Coronary artery (tissue), 2 donors: ENCODE data around the gene TKTL1.

Source experiments
- DNase-seq: peaks from one replicate; pipeline ENCODE4 v3.0.0-alpha.2; 2017; ENCODE audit warnings: low spot score
- H3K27ac ChIP-seq, 2 donors: fragments of 200-600 bp; sonication (generic); one replicate each; pipeline ENCODE4 v1.5.1; 2016 to 2019
- H3K4me3 ChIP-seq: fragments of 200-600 bp; sonication (generic); 2 replicates; pipeline ENCODE4 v1.5.1; 2016; ENCODE audit warnings: mild to moderate bottlenecking, moderate library complexity
- TF ChIP-seq, protein P1 (sequence below): fragments of 200-600 bp; sonication (generic); IDR thresholded peaks from one replicate; pipeline ENCODE4 v1.5.1; 2019; ENCODE audit warnings: antibody characterized with exemption

TKTL1 gene

DNA sequence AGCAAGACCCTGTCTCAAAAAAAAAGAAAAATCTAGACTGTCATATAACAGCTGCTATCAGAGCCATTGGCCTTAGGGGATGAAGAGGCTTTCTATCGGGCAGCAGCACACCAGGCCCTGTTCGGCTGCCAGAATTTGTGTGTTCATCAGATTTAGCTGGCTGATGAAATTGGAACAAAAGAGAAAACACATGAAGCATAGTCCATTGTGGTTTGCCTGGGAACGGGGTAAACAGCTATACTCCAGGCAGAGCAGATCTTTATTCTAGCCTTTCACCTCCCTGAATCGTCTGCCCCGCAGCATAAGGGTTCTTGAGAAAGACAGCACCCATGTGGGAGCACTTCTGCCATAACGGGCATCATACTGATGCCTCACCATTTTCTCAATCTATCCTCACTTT is 11.6 kb downstream of the TKTL1 start:
- TF ChIP-seq, protein P1, sequence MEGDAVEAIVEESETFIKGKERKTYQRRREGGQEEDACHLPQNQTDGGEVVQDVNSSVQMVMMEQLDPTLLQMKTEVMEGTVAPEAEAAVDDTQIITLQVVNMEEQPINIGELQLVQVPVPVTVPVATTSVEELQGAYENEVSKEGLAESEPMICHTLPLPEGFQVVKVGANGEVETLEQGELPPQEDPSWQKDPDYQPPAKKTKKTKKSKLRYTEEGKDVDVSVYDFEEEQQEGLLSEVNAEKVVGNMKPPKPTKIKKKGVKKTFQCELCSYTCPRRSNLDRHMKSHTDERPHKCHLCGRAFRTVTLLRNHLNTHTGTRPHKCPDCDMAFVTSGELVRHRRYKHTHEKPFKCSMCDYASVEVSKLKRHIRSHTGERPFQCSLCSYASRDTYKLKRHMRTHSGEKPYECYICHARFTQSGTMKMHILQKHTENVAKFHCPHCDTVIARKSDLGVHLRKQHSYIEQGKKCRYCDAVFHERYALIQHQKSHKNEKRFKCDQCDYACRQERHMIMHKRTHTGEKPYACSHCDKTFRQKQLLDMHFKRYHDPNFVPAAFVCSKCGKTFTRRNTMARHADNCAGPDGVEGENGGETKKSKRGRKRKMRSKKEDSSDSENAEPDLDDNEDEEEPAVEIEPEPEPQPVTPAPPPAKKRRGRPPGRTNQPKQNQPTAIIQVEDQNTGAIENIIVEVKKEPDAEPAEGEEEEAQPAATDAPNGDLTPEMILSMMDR: no peak
- H3K27ac ChIP-seq: no peak overlapping the region
- DNase-seq: no peak
- no peak overlapping the region for H3K4me3 ChIP-seq

DNA sequence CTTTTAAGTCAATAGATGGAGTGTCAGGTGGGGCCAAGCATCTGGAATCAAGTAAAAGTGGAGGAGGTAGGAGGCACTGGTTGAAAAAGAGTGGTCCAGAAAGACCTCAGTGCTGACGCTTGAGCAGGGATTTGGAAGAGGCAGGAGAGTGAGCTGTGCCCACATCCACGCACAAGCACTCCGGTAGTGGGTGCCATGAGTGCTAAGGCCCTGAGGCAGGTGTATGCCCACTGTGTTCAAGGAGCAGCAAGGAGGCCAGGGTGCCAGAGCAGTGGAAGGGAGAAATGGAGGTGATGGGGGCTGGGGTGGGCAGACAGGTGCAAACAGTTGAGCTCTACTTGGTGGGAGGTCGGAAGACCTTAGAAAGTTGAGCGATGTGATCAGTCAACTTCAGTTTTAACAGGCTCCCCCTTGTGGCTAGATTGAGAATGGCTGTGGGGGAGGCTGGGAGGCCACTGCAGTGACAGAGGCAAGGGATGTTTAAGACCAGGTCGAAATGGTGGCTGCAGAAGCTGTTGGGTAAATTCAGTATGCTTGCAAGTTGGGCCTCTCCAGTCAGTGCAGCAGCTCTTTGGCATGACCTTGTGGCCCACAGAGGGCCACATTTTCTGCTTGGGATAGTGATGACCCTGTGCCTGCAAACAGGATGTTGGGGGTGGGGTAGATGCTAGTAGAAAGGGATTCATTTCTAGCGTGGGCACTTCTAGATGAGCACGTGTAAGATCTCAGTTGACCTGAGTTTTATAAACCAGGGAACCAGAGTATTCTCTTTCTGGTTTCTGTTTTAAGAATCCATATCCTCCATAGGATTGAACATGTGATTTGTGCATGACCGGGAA is 12.7 kb downstream of the TKTL1 start:
- no peak overlapping the region for H3K4me3 ChIP-seq
- H3K27ac ChIP-seq: no peak overlapping the region
- TF ChIP-seq, protein P1: peak; percentile 47
- no peak for DNase-seq

DNA sequence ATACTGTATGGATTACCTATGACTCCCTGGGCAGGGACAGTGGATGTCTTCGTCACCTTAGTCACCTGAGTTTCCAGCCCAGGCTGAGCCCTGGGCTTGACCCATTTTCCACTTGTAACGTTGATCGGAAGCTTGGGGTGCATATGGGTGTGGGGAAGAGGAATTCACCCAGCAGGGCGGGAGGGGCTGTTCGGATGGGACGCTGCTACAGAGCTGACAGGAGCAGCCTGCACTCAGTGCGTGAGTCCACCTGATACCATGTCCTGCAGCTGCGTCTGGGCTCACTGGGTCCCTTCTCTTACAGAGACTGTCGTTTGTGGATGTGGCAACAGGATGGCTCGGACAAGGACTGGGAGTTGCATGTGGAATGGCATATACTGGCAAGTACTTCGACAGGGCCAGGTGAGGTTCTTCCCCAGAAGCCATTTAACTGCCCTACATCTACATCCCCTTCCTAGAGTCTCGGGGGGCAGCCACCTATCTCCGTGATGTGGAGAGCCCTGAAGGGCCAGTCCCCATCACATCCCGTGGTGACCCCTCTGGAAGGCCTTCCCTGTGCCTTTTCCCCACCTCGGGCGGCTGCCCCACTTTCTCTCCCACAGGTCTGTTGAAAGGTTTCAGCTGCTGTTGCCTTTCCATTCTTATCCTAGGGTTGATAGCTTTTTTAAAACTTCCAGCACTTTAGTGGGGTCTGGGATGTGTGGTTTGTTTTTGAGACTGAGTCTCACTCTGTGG is 13.6 kb downstream of the TKTL1 start:
- TF ChIP-seq, protein P1: no peak
- no peak overlapping the region for H3K27ac ChIP-seq
- H3K4me3 ChIP-seq: no peak overlapping the region
- DNase-seq: no peak

DNA sequence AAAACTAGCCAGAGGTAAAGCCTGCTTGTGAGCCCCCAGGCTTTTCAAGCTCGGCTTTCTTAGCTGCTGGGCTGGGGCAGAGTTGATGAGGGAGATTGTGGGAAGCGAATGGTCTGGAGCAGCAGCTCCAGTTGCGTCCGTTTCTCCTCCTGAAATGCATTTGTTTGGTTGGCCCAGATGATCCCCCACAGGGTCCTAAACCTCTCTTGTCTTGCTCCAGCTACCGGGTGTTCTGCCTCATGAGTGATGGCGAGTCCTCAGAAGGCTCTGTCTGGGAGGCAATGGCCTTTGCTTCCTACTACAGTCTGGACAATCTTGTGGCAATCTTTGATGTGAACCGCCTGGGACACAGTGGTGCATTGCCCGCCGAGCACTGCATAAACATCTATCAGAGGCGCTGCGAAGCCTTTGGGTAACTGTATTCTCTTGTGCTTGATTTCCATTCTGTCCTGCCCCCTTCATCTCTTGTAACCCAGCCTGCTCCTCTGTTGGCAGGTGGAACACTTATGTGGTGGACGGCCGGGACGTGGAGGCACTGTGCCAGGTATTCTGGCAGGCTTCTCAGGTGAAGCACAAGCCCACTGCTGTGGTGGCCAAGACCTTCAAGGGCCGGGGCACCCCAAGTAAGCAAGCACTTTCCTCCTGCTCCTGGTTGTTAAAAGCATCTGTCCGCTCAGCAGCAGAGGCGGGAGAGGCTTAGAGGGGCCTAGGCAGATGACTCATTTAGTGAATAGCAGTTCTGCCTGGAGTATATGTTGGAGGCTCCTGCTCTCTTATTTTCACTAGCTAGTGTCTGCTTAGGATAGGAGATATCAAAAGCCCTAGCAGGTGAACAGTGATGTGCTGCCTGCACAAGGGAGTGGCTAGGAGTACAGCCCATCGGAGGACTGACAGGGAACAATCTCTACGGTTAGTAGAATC is 15.3 kb downstream of the TKTL1 start:
- no peak overlapping the region for H3K4me3 ChIP-seq
- no peak overlapping the region for H3K27ac ChIP-seq
- TF ChIP-seq, protein P1: no peak
- no peak for DNase-seq

DNA sequence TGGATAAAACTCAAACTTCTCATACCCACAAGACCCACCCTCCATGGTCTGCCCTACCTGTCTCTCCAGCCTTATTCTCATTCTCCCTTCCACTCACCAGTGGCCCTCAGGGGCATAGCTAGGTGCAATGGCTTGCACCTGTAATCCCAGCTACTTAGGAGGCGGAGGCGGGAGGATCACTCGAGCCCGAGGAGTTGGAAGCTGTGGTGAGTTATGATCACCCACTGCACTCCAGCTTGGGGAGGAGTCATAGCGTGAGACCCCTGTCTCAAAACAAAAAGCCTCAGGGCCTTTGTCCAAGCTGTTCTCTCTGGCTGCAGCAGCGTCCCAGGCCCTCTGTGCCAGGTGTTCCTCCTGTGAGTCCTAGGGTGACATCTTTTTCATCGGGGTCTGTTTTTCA is 16.5 kb downstream of the TKTL1 start:
- Histone ChIP-seq H3K27ac (no peak overlapping the region), H3K4me3 (no peak overlapping the region)
- TF ChIP-seq, protein P1: no peak
- no peak for DNase-seq

DNA sequence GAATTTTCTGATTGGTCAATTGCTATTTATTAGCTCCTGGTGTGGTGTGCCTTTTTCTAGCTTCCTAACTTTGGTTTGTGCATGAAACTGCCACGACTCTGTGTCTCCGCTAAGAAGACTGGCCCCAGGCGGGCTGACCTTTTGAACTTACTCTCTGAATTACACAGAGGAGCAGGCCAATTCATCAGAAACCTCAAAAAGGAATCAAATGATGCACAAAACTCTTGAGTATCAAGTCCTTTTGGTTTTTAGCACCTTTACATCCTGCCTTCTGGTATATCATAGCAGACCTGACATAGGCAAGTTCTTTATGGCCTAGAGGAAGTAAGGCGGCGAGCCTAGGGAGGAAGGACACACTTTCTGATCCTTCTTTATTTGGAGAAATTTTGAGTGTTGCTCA is 17.6 kb downstream of the TKTL1 start:
- TF ChIP-seq, protein P1: no peak
- Histone ChIP-seq H3K27ac (no peak overlapping the region), H3K4me3 (no peak overlapping the region)
- no peak for DNase-seq
